Measurements from ENCODE around the gene NSG2. TPM values are rescaled to one million over a fixed set of nuclear protein-coding genes. Genes with fewer than 3 reads are reported as not detected.

Gene NSG2
- total RNA-seq, 2 donors from 2014 or later, result 0.27 to 2.5 TPM

- no peaks in the 10 kb centered on the region for H3K27me3 ChIP-seq
- no peaks in the 10 kb centered on the region for H3K9me3 ChIP-seq
- H3K4me1 ChIP-seq, result no peaks in the 10 kb centered on the region
- TF ChIP-seq, protein P1, sequence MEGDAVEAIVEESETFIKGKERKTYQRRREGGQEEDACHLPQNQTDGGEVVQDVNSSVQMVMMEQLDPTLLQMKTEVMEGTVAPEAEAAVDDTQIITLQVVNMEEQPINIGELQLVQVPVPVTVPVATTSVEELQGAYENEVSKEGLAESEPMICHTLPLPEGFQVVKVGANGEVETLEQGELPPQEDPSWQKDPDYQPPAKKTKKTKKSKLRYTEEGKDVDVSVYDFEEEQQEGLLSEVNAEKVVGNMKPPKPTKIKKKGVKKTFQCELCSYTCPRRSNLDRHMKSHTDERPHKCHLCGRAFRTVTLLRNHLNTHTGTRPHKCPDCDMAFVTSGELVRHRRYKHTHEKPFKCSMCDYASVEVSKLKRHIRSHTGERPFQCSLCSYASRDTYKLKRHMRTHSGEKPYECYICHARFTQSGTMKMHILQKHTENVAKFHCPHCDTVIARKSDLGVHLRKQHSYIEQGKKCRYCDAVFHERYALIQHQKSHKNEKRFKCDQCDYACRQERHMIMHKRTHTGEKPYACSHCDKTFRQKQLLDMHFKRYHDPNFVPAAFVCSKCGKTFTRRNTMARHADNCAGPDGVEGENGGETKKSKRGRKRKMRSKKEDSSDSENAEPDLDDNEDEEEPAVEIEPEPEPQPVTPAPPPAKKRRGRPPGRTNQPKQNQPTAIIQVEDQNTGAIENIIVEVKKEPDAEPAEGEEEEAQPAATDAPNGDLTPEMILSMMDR (IDR thresholded peaks at IDR 0.05), result no peak
- H3K4me3 ChIP-seq, result no peak overlapping the region
- no peak for DNase-seq
- no peaks in the 10 kb centered on the region for H3K36me3 ChIP-seq
- intact Hi-C loops (cut with DNase I), result no loop called here
- H3K27ac ChIP-seq, result no peak overlapping the region
- no peak overlapping the region for H3K9ac ChIP-seq (ENCODE audit: low read depth in 2 of 2, low read length in 2 of 2)
Measured at GRCh38 chr5:174084691-174085154, 39.2 kb downstream of the NSG2 start.

GRCh38 chr5:174086751-174087150, 41.2 kb downstream of the NSG2 start:
- no peaks in the 10 kb centered on the region for H3K4me1 ChIP-seq
- intact Hi-C loops (cut with DNase I), result no loop called here
- TF ChIP-seq, protein P1 (IDR thresholded peaks at IDR 0.05), result no peak
- DNase-seq, result no peak
- no peaks in the 10 kb centered on the region for H3K27me3 ChIP-seq
- no peak overlapping the region for H3K9ac ChIP-seq (ENCODE audit: low read depth in 2 of 2, low read length in 2 of 2)
- H3K4me3 ChIP-seq, result no peak overlapping the region
- no peaks in the 10 kb centered on the region for H3K9me3 ChIP-seq
- no peak overlapping the region for H3K27ac ChIP-seq
- no peaks in the 10 kb centered on the region for H3K36me3 ChIP-seq

DNA sequence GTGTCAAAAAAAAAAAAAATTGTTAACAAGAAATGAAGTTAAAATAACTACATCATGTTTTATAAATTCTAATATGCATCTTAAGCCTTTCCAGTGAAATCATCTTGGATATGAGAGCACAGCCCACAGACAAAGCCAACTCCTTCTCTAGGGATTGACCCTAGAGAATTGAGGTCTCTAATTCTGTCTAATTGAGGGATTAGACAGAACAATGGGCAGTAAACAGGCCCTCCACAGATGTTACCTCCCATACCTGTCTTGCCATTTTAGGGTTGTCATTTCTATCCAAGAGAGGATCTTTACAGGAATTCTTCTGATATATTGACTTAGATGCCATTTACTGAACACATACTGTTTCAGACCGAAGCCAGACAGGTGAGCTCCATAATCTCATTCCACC, 42.3 kb downstream of the NSG2 start:
- Histone ChIP-seq H3K9me3 (no peaks in the 10 kb centered on the region), H3K4me1 (no peaks in the 10 kb centered on the region), H3K36me3 (no peaks in the 10 kb centered on the region), H3K27ac (no peak overlapping the region), H3K4me3 (no peak overlapping the region), H3K9ac (ENCODE audit: low read depth in 2 of 2, low read length in 2 of 2) (no peak overlapping the region), H3K27me3 (no peaks in the 10 kb centered on the region)
- intact Hi-C loops (cut with DNase I), result no loop called here
- no peak for DNase-seq
- TF ChIP-seq, protein P1 (IDR thresholded peaks at IDR 0.05), result no peak

DNA sequence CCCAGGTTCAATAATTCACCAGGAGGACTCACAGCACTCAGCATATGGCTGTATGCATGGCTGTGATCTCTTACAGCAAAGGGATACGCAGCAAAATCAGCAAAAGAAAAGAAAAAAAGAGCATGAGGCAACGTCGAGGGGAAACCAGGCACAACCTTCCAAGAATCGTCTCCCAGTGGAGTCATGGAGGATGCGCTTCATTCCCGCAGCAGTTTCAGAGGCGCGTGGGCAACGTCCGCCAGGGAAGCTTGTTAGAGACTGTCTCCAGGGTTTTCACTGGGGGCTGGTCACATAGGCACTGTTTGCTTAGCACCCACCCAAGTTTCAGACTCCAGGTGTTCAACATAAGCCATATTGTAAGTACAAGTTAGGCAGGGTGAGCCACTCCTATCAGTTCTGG, 44.6 kb downstream of the NSG2 start:
- no peak for DNase-seq
- intact Hi-C loops (cut with DNase I), result no loop called here
- Histone ChIP-seq H3K9me3 (no peaks in the 10 kb centered on the region), H3K4me3 (no peak overlapping the region), H3K9ac (ENCODE audit: low read depth in 2 of 2, low read length in 2 of 2) (no peak overlapping the region), H3K4me1 (no peaks in the 10 kb centered on the region), H3K27ac (no peak overlapping the region), H3K27me3 (no peaks in the 10 kb centered on the region), H3K36me3 (no peaks in the 10 kb centered on the region)
- TF ChIP-seq, protein P1 (IDR thresholded peaks at IDR 0.05), result no peak

DNA sequence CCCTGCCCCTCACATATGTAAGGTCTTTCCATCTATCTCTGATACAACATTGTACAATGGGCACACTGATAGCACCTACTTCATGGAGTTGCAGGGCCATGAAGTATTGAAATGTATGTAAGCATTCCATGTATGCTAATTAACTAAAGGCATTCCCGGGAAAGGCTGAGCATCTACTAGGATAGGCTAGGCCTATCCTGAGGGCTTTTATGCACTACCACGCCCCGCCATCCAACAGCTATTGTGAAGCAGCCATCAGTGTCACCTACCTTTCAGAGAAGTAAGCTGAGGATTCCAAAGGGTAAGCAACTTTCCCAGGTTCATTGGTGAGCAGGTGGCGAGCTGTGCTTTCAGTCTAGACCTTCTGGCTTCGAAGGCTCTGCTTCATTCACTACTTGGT, 47.6 kb downstream of the NSG2 start:
- intact Hi-C loops (cut with DNase I), result no loop called here
- no peak overlapping the region for H3K4me3 ChIP-seq
- DNase-seq, result no peak
- no peaks in the 10 kb centered on the region for H3K36me3 ChIP-seq
- no peaks in the 10 kb centered on the region for H3K27me3 ChIP-seq
- H3K9ac ChIP-seq (ENCODE audit: low read depth in 2 of 2, low read length in 2 of 2), result no peak overlapping the region
- H3K4me1 ChIP-seq, result no peaks in the 10 kb centered on the region
- H3K9me3 ChIP-seq, result no peaks in the 10 kb centered on the region
- H3K27ac ChIP-seq, result no peak overlapping the region
- TF ChIP-seq, protein P1 (IDR thresholded peaks at IDR 0.05), result no peak
